ENCODE data around the gene RSBN1L.

DNA sequence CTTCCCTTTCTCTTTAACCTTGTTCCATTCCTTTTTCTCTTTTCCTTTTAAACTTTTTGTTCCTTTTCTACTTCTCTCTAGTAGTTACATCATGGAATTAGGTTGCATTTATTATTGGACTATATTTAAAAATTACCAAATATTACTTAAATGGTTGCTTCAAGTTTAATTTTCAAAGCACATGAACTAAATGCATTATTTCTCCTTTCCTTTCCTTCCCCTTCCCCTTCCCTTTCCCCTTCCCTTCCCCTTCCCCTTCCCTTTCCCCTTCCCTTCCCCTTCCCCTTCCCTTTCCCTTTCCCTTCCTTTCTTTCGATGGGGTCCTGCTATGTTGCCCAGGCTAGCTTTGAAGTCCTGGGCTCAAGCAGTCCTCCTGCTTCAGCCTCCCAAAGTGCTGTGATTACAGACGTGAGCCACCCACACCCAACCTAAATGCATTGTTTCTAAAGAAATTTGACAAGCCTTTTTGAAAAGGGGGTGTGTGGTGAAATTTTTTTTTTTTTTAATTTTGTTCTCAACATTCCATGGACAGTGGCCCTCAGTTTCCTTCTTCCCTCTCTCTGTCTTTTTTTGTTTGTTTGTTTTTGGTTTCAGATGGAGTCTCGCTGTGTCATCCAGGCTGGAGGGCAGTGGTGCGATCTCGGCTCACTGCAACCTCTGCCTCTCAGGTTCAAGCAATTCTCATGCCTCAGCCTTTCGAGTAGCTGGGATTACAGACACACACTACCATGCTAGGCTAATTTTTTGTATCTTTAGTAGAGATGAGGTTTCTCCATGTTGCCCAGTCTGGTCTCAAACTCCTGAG, 70.7 kb downstream of the RSBN1L start:
- TF ChIP-seq, protein P1, sequence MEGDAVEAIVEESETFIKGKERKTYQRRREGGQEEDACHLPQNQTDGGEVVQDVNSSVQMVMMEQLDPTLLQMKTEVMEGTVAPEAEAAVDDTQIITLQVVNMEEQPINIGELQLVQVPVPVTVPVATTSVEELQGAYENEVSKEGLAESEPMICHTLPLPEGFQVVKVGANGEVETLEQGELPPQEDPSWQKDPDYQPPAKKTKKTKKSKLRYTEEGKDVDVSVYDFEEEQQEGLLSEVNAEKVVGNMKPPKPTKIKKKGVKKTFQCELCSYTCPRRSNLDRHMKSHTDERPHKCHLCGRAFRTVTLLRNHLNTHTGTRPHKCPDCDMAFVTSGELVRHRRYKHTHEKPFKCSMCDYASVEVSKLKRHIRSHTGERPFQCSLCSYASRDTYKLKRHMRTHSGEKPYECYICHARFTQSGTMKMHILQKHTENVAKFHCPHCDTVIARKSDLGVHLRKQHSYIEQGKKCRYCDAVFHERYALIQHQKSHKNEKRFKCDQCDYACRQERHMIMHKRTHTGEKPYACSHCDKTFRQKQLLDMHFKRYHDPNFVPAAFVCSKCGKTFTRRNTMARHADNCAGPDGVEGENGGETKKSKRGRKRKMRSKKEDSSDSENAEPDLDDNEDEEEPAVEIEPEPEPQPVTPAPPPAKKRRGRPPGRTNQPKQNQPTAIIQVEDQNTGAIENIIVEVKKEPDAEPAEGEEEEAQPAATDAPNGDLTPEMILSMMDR (IDR thresholded peaks at IDR 0.05): no peak
- no peak for TF ChIP-seq POLR2A (IDR thresholded peaks at IDR 0.05)
